Testis (tissue), 3 donors: Measurements from ENCODE around the gene NDUFAF5. TPM values are rescaled to one million over a fixed set of nuclear protein-coding genes. Genes with fewer than 3 reads are reported as not detected.
A peak's percentile ranks its signal among the peaks of the same experiment; 100 is the strongest.

Experiments used
- DNase-seq: peaks from one replicate; pipeline ENCODE4 v3.0.0-alpha.2; 2019
- H3K27ac ChIP-seq, 2 donors: fragments of 200-600 bp; sonication (generic); one replicate each; pipeline ENCODE4 v1.5.1; 2019
- H3K27me3 ChIP-seq: fragments of 200-600 bp; sonication (generic); one replicate; pipeline ENCODE4 v1.5.1; 2019
- H3K36me3 ChIP-seq: fragments of 200-600 bp; sonication (generic); one replicate; pipeline ENCODE4 v1.5.1; 2017; ENCODE audit warnings: low read depth; ENCODE audit errors: missing control alignments
- H3K4me1 ChIP-seq: fragments of 200-600 bp; sonication (generic); one replicate; pipeline ENCODE4 v1.5.1; 2019
- H3K4me3 ChIP-seq, 2 donors: fragments of 200-600 bp; sonication (generic); one replicate each; pipeline ENCODE4 v1.5.1; 2017 to 2019
- H3K9me3 ChIP-seq: fragments of 200-600 bp; sonication (generic); one replicate; pipeline ENCODE4 v1.5.1; 2017
- CTCF ChIP-seq, 3 experiments: fragments of 450-650 bp in 2 of 3; fragments of 200-600 bp in 1 of 3; sonication (generic) in 1 of 3; IDR thresholded peaks; one replicate each; pipeline ENCODE4 v1.5.1; 2016 to 2019; ENCODE audit warnings: antibody characterized with exemption in 3 of 3, mild to moderate bottlenecking in 2 of 3, moderate library complexity in 1 of 3
- POLR2A ChIP-seq: fragments of 450-650 bp; IDR thresholded peaks from one replicate; pipeline ENCODE4 v1.6.1; 2017; ENCODE audit warnings: antibody characterized with exemption, mild to moderate bottlenecking, moderate library complexity
- WGBS, 2 donors: methylation state at CpG; one replicate each; pipeline ENCODE4 v1.1.5; 2018; 5-methylcytosine and 5-hydroxymethylcytosine counted together
- intact Hi-C: fragments of 100-400 bp; cut with DNase I; formaldehyde crosslinking; loops from one replicate; pipeline ENCODE4 v1.15.1; 2023; ENCODE audit warnings: low total_unique reads
- polyA plus RNA-seq: library from polyadenylated mRNA; stranded (reverse); fragments of 350-450 nt; fragmentation: Illumina TruSeq; extraction: RNeasy Lipid Tissue Mini Kit (QIAGEN cat#74804); gene quantifications from one replicate; pipeline ENCODE4 v1.2.3, GENCODE V29; 2014; ENCODE audit warnings: low read depth, low replicate concordance; ENCODE audit not compliant: insufficient read depth
- total RNA-seq, 2 donors: library from RNA; depleted of rRNA; stranded (reverse); fragments of >200 nt; gene quantifications; one replicate each; pipeline ENCODE4 v1.2.3, GENCODE V29; 2016

The NDUFAF5 gene
- total and polyA plus RNA-seq, 3 donors from 2014 or later = 32.9 to 50.5 (median 36.4) TPM

GRCh38 chr20:13765299-13765698 is 19.5 kb upstream of the NDUFAF5 start:
- intact Hi-C loops = no loop called here
- no peaks in the 10 kb centered on the region for H3K9me3 ChIP-seq
- TF ChIP-seq CTCF (IDR thresholded peaks at IDR 0.05) = no peak
- TF ChIP-seq POLR2A = no peak
- H3K36me3 ChIP-seq = no peaks in the 10 kb centered on the region
- H3K27me3 ChIP-seq = no peaks in the 10 kb centered on the region
- no peak overlapping the region for H3K4me3 ChIP-seq
- DNase-seq = no peak
- H3K27ac ChIP-seq = no peak overlapping the region
- no peaks in the 10 kb centered on the region for H3K4me1 ChIP-seq

GRCh38 chr20:13765868-13766416 is 18.9 kb upstream of the NDUFAF5 start:
- no peaks in the 10 kb centered on the region for H3K27me3 ChIP-seq
- 87 to 92% methylated on average over 1 of the region's 1 CpG for WGBS, 2 donors
- no peaks in the 10 kb centered on the region for H3K4me1 ChIP-seq
- intact Hi-C loops = no loop called here
- H3K36me3 ChIP-seq = no peaks in the 10 kb centered on the region
- TF ChIP-seq POLR2A (no peak), CTCF (IDR thresholded peaks at IDR 0.05) (no peak)
- H3K4me3 ChIP-seq = no peak overlapping the region
- no peaks in the 10 kb centered on the region for H3K9me3 ChIP-seq
- H3K27ac ChIP-seq = no peak overlapping the region
- DNase-seq = no peak

GRCh38 chr20:13770141-13770540 is 14.7 kb upstream of the NDUFAF5 start:
- intact Hi-C loops = no loop called here
- Histone ChIP-seq H3K36me3 (no peaks in the 10 kb centered on the region), H3K9me3 (no peaks in the 10 kb centered on the region), H3K4me3 (no peak overlapping the region), H3K27me3 (no peaks in the 10 kb centered on the region), H3K4me1 (no peaks in the 10 kb centered on the region), H3K27ac (no peak overlapping the region)
- TF ChIP-seq CTCF (IDR thresholded peaks at IDR 0.05) (no peak), POLR2A (no peak)
- WGBS, 2 donors = 85 to 89% methylated on average over 5 of the region's 5 CpGs
- no peak for DNase-seq

- Histone ChIP-seq H3K27ac (no peak overlapping the region), H3K4me3 (no peak overlapping the region), H3K4me1 (no peaks in the 10 kb centered on the region), H3K27me3 (no peaks in the 10 kb centered on the region), H3K36me3 (no peaks in the 10 kb centered on the region), H3K9me3 (no peaks in the 10 kb centered on the region)
- TF ChIP-seq CTCF (IDR thresholded peaks at IDR 0.05) = peak in 2 of 3 experiments; percentile 36 to 69
- no peak for TF ChIP-seq POLR2A
- no peak for DNase-seq
- intact Hi-C loops = no loop called here
- WGBS, 2 donors = 59 to 60% methylated on average over 4 of the region's 4 CpGs
These were observed 12.9 kb upstream of the NDUFAF5 start for GRCh38 chr20:13771853-13772453.

- WGBS, 2 donors = 61 to 67% methylated on average over 4 of the region's 4 CpGs
- H3K4me3 ChIP-seq = no peak overlapping the region
- H3K36me3 ChIP-seq = no peaks in the 10 kb centered on the region
- DNase-seq = no peak
- TF ChIP-seq CTCF (IDR thresholded peaks at IDR 0.05) (no peak), POLR2A (no peak)
- H3K27ac ChIP-seq = no peak overlapping the region
- no peaks in the 10 kb centered on the region for H3K27me3 ChIP-seq
- no peaks in the 10 kb centered on the region for H3K9me3 ChIP-seq
- no peaks in the 10 kb centered on the region for H3K4me1 ChIP-seq
- intact Hi-C loops = no loop called here
These were observed 12.3 kb upstream of the NDUFAF5 start for GRCh38 chr20:13772529-13772928.
